Neutrophil (primary cell): ENCODE data around the gene KDM2B.

Experiments used
- H3K27ac ChIP-seq: fragments of 200-600 bp; sonication (generic); 2 replicates; pipeline ENCODE4 v1.5.1; 2016; ENCODE audit warnings: mild to moderate bottlenecking, moderate library complexity
- H3K27me3 ChIP-seq: fragments of 200-600 bp; sonication (generic); 2 replicates; pipeline ENCODE4 v1.6.0; 2016; ENCODE audit warnings: mild to moderate bottlenecking
- H3K36me3 ChIP-seq: fragments of 200-600 bp; sonication (generic); 2 replicates; pipeline ENCODE4 v1.5.1; 2017
- H3K4me1 ChIP-seq, 2 experiments: fragments of 200-600 bp in 1 of 2; sonication (generic) in 1 of 2; 1 replicate in 1 of 2; 2 replicates in 1 of 2; pipeline versions ENCODE4 v1.5.1 to v1.6.1; 2013 to 2016; ENCODE audit warnings: low read depth in 1 of 2, low read length in 1 of 2, mild to moderate bottlenecking in 1 of 2, moderate library complexity in 1 of 2; ENCODE audit not compliant: control insufficient read depth in 1 of 2, insufficient read depth in 1 of 2
- H3K4me3 ChIP-seq, 2 experiments: fragments of 200-600 bp in 1 of 2; sonication (generic) in 1 of 2; 1 replicate in 1 of 2; 2 replicates in 1 of 2; pipeline ENCODE4 v1.5.1; 2013 to 2016; ENCODE audit warnings: low read depth in 1 of 2, low read length in 1 of 2, mild to moderate bottlenecking in 1 of 2, moderate library complexity in 1 of 2
- H3K9me3 ChIP-seq: fragments of 200-600 bp; sonication (generic); 2 replicates; pipeline ENCODE4 v1.5.1; 2016
- CTCF ChIP-seq: fragments of 200-600 bp; sonication (generic); IDR thresholded peaks from 2 replicates; pipeline ENCODE4 v1.5.1; 2016; ENCODE audit warnings: antibody characterized with exemption

The KDM2B gene

GRCh38 chr12:121511916-121512315 is 68.9 kb downstream of the KDM2B start:
- Histone ChIP-seq H3K36me3 (no peaks in the 10 kb centered on the region), H3K9me3 (no peaks in the 10 kb centered on the region)

GRCh38 chr12:121509339-121509738 is 71.5 kb downstream of the KDM2B start:
- Histone ChIP-seq H3K27ac (no peak overlapping the region), H3K9me3 (no peaks in the 10 kb centered on the region), H3K27me3 (no peaks in the 10 kb centered on the region), H3K4me1 (peaks cover 0 to 1% of the 10 kb centered on the region in 2 experiments), H3K36me3 (no peaks in the 10 kb centered on the region), H3K4me3 (no peak overlapping the region)
- no peak for TF ChIP-seq CTCF

More at GRCh38 chr12:121511916-121512315, 68.9 kb downstream of the KDM2B start:
- H3K27ac ChIP-seq: no peak overlapping the region
- TF ChIP-seq CTCF: no peak
- H3K4me1 ChIP-seq: peaks cover 0 to 3% of the 10 kb centered on the region in 2 experiments
- H3K4me3 ChIP-seq: no peak overlapping the region
- no peaks in the 10 kb centered on the region for H3K27me3 ChIP-seq

- no peaks in the 10 kb centered on the region for H3K27me3 ChIP-seq
- no peaks in the 10 kb centered on the region for H3K4me1 ChIP-seq
- no peak overlapping the region for H3K4me3 ChIP-seq
- no peaks in the 10 kb centered on the region for H3K9me3 ChIP-seq
- TF ChIP-seq CTCF: no peak
- H3K36me3 ChIP-seq: no peaks in the 10 kb centered on the region
- H3K27ac ChIP-seq: no peak overlapping the region
Observed at GRCh38 chr12:121508533-121508932, 72.3 kb downstream of the KDM2B start.

GRCh38 chr12:121507984-121508383 is 72.8 kb downstream of the KDM2B start:
- no peaks in the 10 kb centered on the region for H3K9me3 ChIP-seq
- H3K27ac ChIP-seq: no peak overlapping the region
- H3K4me1 ChIP-seq: no peaks in the 10 kb centered on the region
- no peaks in the 10 kb centered on the region for H3K36me3 ChIP-seq
- TF ChIP-seq CTCF: no peak
- no peak overlapping the region for H3K4me3 ChIP-seq
- H3K27me3 ChIP-seq: no peaks in the 10 kb centered on the region

- Histone ChIP-seq H3K4me1 (no peaks in the 10 kb centered on the region), H3K4me3 (no peak overlapping the region), H3K36me3 (no peaks in the 10 kb centered on the region), H3K27ac (no peak overlapping the region), H3K9me3 (no peaks in the 10 kb centered on the region), H3K27me3 (no peaks in the 10 kb centered on the region)
- no peak for TF ChIP-seq CTCF
Observed at GRCh38 chr12:121507245-121507644, 73.6 kb downstream of the KDM2B start.

GRCh38 chr12:121505513-121505912 is 75.3 kb downstream of the KDM2B start:
- no peaks in the 10 kb centered on the region for H3K4me1 ChIP-seq
- H3K27ac ChIP-seq: no peak overlapping the region
- no peak for TF ChIP-seq CTCF
- no peak overlapping the region for H3K4me3 ChIP-seq
- H3K9me3 ChIP-seq: no peaks in the 10 kb centered on the region
- no peaks in the 10 kb centered on the region for H3K36me3 ChIP-seq
- no peaks in the 10 kb centered on the region for H3K27me3 ChIP-seq
